Kidney epithelial cell (primary cell): ENCODE results near the gene BCL2L14. TPM values are rescaled to one million over a fixed set of nuclear protein-coding genes. Genes with fewer than 3 reads are reported as not detected.
"Not testable (repeated sequence)": the region's sequence is repeated elsewhere in the genome, so short reads cannot be mapped to it uniquely, and the experiment has no call there.

Experiments used
- DNase-seq: peaks from one replicate; pipeline ENCODE4 v3.0.0-alpha.2; 2010; ENCODE audit warnings: low read depth
- H3K27me3 ChIP-seq: 2 replicates; pipeline ENCODE4 v1.6.0; 2011; ENCODE audit warnings: low read length; ENCODE audit not compliant: control insufficient read depth, insufficient read depth
- H3K36me3 ChIP-seq: 2 replicates; pipeline ENCODE4 v1.5.1; 2011; ENCODE audit warnings: low read length; ENCODE audit not compliant: control insufficient read depth, insufficient read depth
- H3K4me3 ChIP-seq: 2 replicates; pipeline ENCODE4 v1.5.1; 2011; ENCODE audit warnings: low read depth, mild to moderate bottlenecking, control low read depth, low read length
- CTCF ChIP-seq: IDR thresholded peaks from 2 replicates; pipeline ENCODE4 v1.5.1; 2011; ENCODE audit warnings: mild to moderate bottlenecking, moderate library complexity, low read length, control low read depth, inconsistent platforms; ENCODE audit not compliant: insufficient read depth, poor library complexity, severe bottlenecking
- total RNA-seq: library from RNA; depleted of rRNA; stranded (reverse); fragments of >200 nt; gene quantifications from 2 replicates; pipeline ENCODE4 v1.2.3, GENCODE V29; 2015

The BCL2L14 gene
- total RNA-seq, 1 donor from 2014 or later: not detected

- Histone ChIP-seq H3K36me3 (no peaks in the 10 kb centered on the region), H3K27me3 (no peaks in the 10 kb centered on the region), H3K4me3 (no peak overlapping the region)
- DNase-seq: no peak
- TF ChIP-seq CTCF: no peak
Measured at GRCh38 chr12:12133259-12133658, 62.5 kb downstream of the BCL2L14 start.

DNA sequence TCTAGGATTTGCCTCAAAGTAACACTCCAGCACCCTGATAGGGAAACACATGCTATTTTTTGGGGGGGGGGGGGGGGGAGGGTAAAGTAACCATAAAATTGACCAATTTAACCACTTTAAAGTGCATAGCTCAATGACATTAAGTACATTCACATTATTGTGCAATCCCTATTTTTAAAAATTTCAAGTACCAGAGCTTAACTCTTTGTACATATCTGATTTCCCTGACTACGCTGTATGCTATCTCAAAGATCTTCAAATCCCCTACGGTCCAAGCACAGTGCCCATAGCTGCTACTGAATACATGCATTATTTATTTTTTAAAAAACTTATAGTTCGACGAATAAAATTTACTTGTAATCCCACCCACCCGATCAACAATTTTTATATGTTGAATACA lies 63.0 kb downstream of the BCL2L14 start:
- TF ChIP-seq CTCF: no peak
- H3K36me3 ChIP-seq: no peaks in the 10 kb centered on the region
- no peak for DNase-seq
- H3K27me3 ChIP-seq: no peaks in the 10 kb centered on the region
- no peak overlapping the region for H3K4me3 ChIP-seq

- Histone ChIP-seq H3K4me3 (no peak overlapping the region), H3K36me3 (no peaks in the 10 kb centered on the region), H3K27me3 (no peaks in the 10 kb centered on the region)
- TF ChIP-seq CTCF: no peak
- no peak for DNase-seq
Measured at GRCh38 chr12:12138203-12139154, 67.7 kb downstream of the BCL2L14 start.

DNA sequence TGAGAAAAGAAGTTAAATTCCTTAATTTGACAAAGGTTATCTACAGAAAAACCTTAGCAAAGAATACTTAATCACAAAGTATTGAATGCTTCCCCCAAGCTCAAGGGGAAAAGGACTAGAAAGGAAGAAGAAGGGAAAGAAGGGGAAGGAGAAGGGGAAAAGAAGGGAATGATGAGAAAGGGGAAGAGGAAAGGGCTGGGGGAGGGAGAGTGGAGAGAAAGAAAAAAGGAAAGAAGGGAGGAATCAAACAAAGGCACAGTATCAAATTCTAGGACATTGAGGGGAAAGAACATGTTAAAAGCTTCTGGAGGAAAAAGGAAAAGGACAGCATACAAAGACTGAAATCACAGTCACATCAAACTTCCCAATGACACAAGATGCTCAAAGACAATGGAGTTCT lies 70.3 kb downstream of the BCL2L14 start:
- Histone ChIP-seq H3K27me3 (no peaks in the 10 kb centered on the region), H3K4me3 (no peak overlapping the region), H3K36me3 (no peaks in the 10 kb centered on the region)
- no peak for TF ChIP-seq CTCF
- DNase-seq: no peak

GRCh38 chr12:12144531-12144930 lies 73.8 kb downstream of the BCL2L14 start:
- DNase-seq: not testable (repeated sequence)

DNA sequence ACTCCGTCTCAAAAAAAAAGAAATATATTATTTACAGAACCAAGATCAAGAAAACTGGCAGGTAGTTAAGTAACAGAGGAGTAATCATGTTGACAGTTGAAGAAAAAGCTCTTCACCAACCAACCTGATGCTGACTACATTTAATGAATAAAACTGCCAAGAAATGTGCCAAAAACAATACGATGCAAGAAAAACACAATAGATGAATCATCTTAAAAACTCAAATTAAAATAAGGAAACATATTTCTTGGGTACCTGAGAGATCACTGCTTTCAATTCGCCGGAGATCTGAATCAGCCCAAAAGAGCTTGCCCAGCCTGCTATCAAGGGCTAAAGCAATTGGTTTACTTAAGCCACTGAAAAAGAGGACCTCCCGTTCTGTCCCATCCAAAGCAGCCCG lies 76.4 kb downstream of the BCL2L14 start:
- DNase-seq: no peak
- H3K27me3 ChIP-seq: no peaks in the 10 kb centered on the region
- TF ChIP-seq CTCF: no peak
- H3K4me3 ChIP-seq: no peak overlapping the region
- H3K36me3 ChIP-seq: peaks cover 3% of the 10 kb centered on the region

More at GRCh38 chr12:12144531-12144930, 73.8 kb downstream of the BCL2L14 start:
- H3K4me3 ChIP-seq, H3K27me3 ChIP-seq, H3K36me3 ChIP-seq: not testable (repeated sequence)

Other genes with a start within 250 kb of the BCL2L14 start
- gene LRP6, start 196.1 kb downstream of the BCL2L14 start, total RNA-seq: 15.2 and 20.3 TPM in 2 replicates